OCI-LY7 (cell line): ENCODE data around the gene SNPH. TPM values are rescaled to one million over a fixed set of nuclear protein-coding genes. Genes with fewer than 3 reads are reported as not detected.

ENCODE experiments used
- BruUV-seq: library from RNA; stranded (reverse); fragments of 400-500 nt; replicated peaks from 2 replicates; lab custom pipeline; 2021; lab: Mats Ljungman, UMichigan
- CTCF ChIA-PET: fragments of 300-600 bp; sonication (Branson Sonifier 250); formaldehyde crosslinking; loops from one replicate; lab custom pipeline; 2022; ENCODE audit warnings: antibody characterized with exemption; ENCODE audit not compliant: unreplicated experiment; lab: Charles Lee
- POLR2A ChIA-PET: fragments of 300-600 bp; sonication (Branson Sonifier 250); formaldehyde crosslinking; loops from one replicate; lab custom pipeline; 2022; ENCODE audit warnings: antibody characterized with exemption; lab: Charles Lee
- DNase-seq: peaks from one replicate; pipeline ENCODE4 v3.0.0-alpha.2; 2015; ENCODE audit warnings: low spot score
- H2AFZ ChIP-seq: fragments of 200-600 bp; sonication (generic), shearing (Covaris generic); 2 replicates; pipeline ENCODE4 v1.6.1; 2014; ENCODE audit warnings: mild to moderate bottlenecking, antibody characterized with exemption, low read length, moderate library complexity
- H3K27ac ChIP-seq: fragments of 200-600 bp; sonication (generic); 2 replicates; pipeline ENCODE4 v1.5.1; 2014; ENCODE audit warnings: mixed run types, low read depth, mild to moderate bottlenecking, moderate library complexity, low read length, inconsistent platforms; ENCODE audit not compliant: poor library complexity, severe bottlenecking
- H3K36me3 ChIP-seq: fragments of 200-600 bp; sonication (generic); 2 replicates; pipeline ENCODE4 v1.6.1; 2014; ENCODE audit warnings: mild to moderate bottlenecking, antibody characterized with exemption, low read length, moderate library complexity, mixed read lengths; ENCODE audit not compliant: insufficient read depth
- H3K4me1 ChIP-seq: fragments of 200-600 bp; sonication (generic); 2 replicates; pipeline ENCODE4 v1.5.1; 2014; ENCODE audit warnings: mild to moderate bottlenecking, low read length; ENCODE audit not compliant: insufficient read depth, poor library complexity, severe bottlenecking
- H3K4me2 ChIP-seq: fragments of 200-600 bp; sonication (generic); 2 replicates; pipeline ENCODE4 v1.6.1; 2014; ENCODE audit warnings: mild to moderate bottlenecking, low read length
- H3K4me3 ChIP-seq: fragments of 200-600 bp; sonication (generic); 2 replicates; pipeline ENCODE4 v1.5.1; 2014; ENCODE audit warnings: mild to moderate bottlenecking, low read depth, low read length; ENCODE audit not compliant: poor library complexity, severe bottlenecking
- H3K79me2 ChIP-seq: fragments of 200-600 bp; sonication (generic); 2 replicates; pipeline ENCODE4 v1.6.1; 2016; ENCODE audit warnings: low read depth, mild to moderate bottlenecking, low read length, moderate library complexity, mixed read lengths; ENCODE audit not compliant: insufficient read depth
- H3K9me2 ChIP-seq: fragments of 200-600 bp; sonication (generic); 2 replicates; pipeline ENCODE4 v1.6.1; 2016; ENCODE audit warnings: mild to moderate bottlenecking, low read length, mixed read lengths; ENCODE audit not compliant: insufficient read depth
- H3K9me3 ChIP-seq: fragments of 200-600 bp; sonication (generic); 2 replicates; pipeline ENCODE4 v1.6.1; 2014; ENCODE audit warnings: mild to moderate bottlenecking, mixed run types, low read length, mixed read lengths
- H4K20me1 ChIP-seq: fragments of 200-600 bp; sonication (generic); 2 replicates; pipeline ENCODE4 v1.6.1; 2014; ENCODE audit warnings: mild to moderate bottlenecking, antibody characterized with exemption, low read length, moderate library complexity, mixed read lengths; ENCODE audit not compliant: insufficient read depth
- EZH2phosphoT487 ChIP-seq: fragments of 200-600 bp; sonication (generic); IDR thresholded peaks from 2 replicates; pipeline ENCODE4 v1.6.1; 2018; ENCODE audit warnings: low read depth, borderline replicate concordance, mild to moderate bottlenecking, mixed run types, antibody characterized with exemption, low read length, moderate library complexity, mixed read lengths
- intact Hi-C: fragments of 100-400 bp; cut with micrococcal nuclease; formaldehyde crosslinking; loops from one replicate; pipeline ENCODE4 v1.10.0; 2022; ENCODE audit not compliant: unreplicated experiment
- total RNA-seq, 2 experiments: library from RNA; depleted of rRNA in 1 of 2; stranded (reverse); fragments of >200 nt in 1 of 2; shearing (Covaris generic) in 1 of 2; gene quantifications; 2 replicates each; pipeline ENCODE4 v1.2.3, GENCODE V29; 2014 to 2022
- TF ChIP-seq, protein P1 (sequence below): fragments of 200-600 bp; sonication (generic); conservative IDR thresholded peaks from 2 replicates; pipeline ENCODE4 v1.5.1; 2014; ENCODE audit warnings: mild to moderate bottlenecking, antibody characterized with exemption, low read length, moderate library complexity, mixed read lengths

SNPH gene
- total RNA-seq, 2 experiments from 2014 or later, result not detected

DNA sequence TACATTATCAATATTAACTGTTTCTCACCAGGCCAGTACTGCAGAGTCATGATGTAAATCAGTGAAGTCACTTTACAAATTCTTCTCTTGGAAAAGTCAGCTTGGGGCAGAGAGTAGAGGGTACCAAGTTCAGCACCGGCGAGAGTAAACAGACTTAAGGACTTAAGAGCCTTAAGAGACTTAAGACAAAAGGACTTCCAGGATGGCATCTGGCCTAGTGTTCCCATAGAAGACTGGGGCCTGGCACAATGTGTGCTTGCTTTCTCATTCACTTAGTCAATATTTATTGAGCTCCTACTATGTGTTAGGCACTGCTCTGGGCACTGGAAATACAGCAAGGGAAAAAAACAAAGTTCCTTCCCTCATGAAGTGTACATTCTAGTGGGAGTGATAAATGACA, 1.4 kb upstream of the SNPH start:
- Histone ChIP-seq H3K4me2 (no peak overlapping the region), H4K20me1 (no peaks in the 10 kb centered on the region), H3K4me1 (no peaks in the 10 kb centered on the region), H3K9me3 (no peaks in the 10 kb centered on the region), H3K4me3 (no peak overlapping the region), H3K36me3 (no peaks in the 10 kb centered on the region), H2AFZ (no peak overlapping the region), H3K27ac (no peak overlapping the region), H3K9me2 (no peaks in the 10 kb centered on the region), H3K79me2 (no peaks in the 10 kb centered on the region)
- TF ChIP-seq, protein P1, sequence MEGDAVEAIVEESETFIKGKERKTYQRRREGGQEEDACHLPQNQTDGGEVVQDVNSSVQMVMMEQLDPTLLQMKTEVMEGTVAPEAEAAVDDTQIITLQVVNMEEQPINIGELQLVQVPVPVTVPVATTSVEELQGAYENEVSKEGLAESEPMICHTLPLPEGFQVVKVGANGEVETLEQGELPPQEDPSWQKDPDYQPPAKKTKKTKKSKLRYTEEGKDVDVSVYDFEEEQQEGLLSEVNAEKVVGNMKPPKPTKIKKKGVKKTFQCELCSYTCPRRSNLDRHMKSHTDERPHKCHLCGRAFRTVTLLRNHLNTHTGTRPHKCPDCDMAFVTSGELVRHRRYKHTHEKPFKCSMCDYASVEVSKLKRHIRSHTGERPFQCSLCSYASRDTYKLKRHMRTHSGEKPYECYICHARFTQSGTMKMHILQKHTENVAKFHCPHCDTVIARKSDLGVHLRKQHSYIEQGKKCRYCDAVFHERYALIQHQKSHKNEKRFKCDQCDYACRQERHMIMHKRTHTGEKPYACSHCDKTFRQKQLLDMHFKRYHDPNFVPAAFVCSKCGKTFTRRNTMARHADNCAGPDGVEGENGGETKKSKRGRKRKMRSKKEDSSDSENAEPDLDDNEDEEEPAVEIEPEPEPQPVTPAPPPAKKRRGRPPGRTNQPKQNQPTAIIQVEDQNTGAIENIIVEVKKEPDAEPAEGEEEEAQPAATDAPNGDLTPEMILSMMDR, result no peak
- no peak for TF ChIP-seq EZH2phosphoT487
- BruUV-seq, result no TSS peak
- DNase-seq, result no peak
- intact Hi-C loops, result no loop called here
- CTCF ChIA-PET, result no interaction called here
- POLR2A ChIA-PET, result no interaction called here

DNA sequence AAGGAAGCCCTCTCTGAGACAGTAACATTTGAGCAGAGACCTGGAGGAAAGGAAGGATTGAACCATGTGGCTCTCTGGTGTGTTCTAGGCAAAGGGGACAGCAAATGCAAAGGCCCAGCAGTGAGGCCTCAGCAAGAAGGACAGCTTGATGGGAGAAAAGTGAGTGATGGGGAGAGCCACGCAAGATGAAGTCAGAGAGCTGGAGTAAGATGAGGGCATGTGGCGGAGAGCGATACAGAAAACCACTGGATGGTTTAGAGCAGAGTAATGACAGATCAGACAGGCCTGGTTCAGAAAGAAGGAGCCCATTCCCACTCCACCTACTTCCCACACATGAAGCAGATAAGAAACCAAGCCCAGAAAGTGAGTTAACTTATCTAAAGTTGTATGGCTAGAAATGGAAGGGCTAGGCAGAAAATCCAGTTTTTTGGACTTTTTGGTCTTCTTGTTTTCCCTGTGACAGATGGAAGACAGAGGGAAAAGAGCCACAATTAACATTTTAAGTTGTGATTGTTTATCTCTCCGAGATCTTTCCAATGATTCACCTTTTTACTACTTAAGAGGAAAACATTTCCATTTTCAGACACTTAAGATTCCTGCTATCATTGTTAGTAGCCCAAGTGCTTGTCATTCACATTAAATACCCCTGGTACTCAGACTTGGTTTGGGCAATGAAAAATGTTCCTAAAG, 723 bp upstream of the SNPH start:
- POLR2A ChIA-PET, result no interaction called here

DNA sequence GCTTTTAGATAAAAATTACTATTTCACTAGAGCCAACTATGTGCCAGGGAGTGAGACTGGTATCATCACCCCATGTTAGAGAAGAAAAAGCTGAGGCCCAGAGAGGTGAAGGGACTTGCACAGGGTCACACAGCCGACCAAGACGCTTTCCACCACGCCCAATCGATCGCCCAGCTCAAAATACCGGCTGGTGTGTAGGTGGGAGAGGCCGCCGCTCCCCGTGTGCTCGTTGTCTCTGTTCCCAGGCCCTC, 253 bp upstream of the SNPH start:
- intact Hi-C loops, result no loop called here
- Histone ChIP-seq H3K79me2 (no peaks in the 10 kb centered on the region), H3K4me2 (peak overlapping the region; percentile 26; the same call in 1 of the 2 replicates), H4K20me1 (no peaks in the 10 kb centered on the region), H2AFZ (no peak overlapping the region), H3K9me2 (no peaks in the 10 kb centered on the region), H3K9me3 (no peaks in the 10 kb centered on the region), H3K4me3 (no peak overlapping the region), H3K36me3 (no peaks in the 10 kb centered on the region), H3K27ac (no peak overlapping the region), H3K4me1 (no peaks in the 10 kb centered on the region)
- TF ChIP-seq, protein P1, result no peak
- no peak for TF ChIP-seq EZH2phosphoT487
- POLR2A ChIA-PET, result no interaction called here
- BruUV-seq, result no TSS peak
- CTCF ChIA-PET, result no interaction called here
- DNase-seq, result no peak

More for the DNA sequence above, 723 bp upstream of the SNPH start:
- no peak; the same call in 1 of the 2 replicates for TF ChIP-seq EZH2phosphoT487
- TF ChIP-seq, protein P1, result no peak
- H3K79me2 ChIP-seq, result no peaks in the 10 kb centered on the region
- no peaks in the 10 kb centered on the region for H4K20me1 ChIP-seq
- H3K36me3 ChIP-seq, result no peaks in the 10 kb centered on the region
- H3K9me2 ChIP-seq, result no peaks in the 10 kb centered on the region
- no peak overlapping the region for H3K4me3 ChIP-seq
- intact Hi-C loops, result no loop called here
- no peak overlapping the region for H3K4me2 ChIP-seq
- no peaks in the 10 kb centered on the region for H3K4me1 ChIP-seq
- no peak overlapping the region for H2AFZ ChIP-seq
- H3K27ac ChIP-seq, result no peak overlapping the region
- H3K9me3 ChIP-seq, result no peaks in the 10 kb centered on the region
- BruUV-seq, result no TSS peak
- CTCF ChIA-PET, result no interaction called here
- DNase-seq, result no peak
